ENCODE measurements around the gene GUCD1. TPM values are rescaled to one million over a fixed set of nuclear protein-coding genes. Genes with fewer than 3 reads are reported as not detected.
A peak's percentile ranks its signal among the peaks of the same experiment; 100 is the strongest.

The GUCD1 gene
- total RNA-seq, 1 donor from 2014 or later, result 171 TPM

- DNase-seq (ENCODE audit: low read depth in 2 of 2), result no peak
These were observed 35.7 kb upstream of the GUCD1 start for GRCh38 chr22:24590596-24591173.

GRCh38 chr22:24589518-24590030, 34.6 kb upstream of the GUCD1 start:
- no peak for DNase-seq (ENCODE audit: low read depth in 2 of 2)

GRCh38 chr22:24588757-24589481, 34.0 kb upstream of the GUCD1 start:
- DNase-seq (ENCODE audit: low read depth in 2 of 2), result no peak

GRCh38 chr22:24588381-24588756, 33.4 kb upstream of the GUCD1 start:
- no peak for DNase-seq (ENCODE audit: low read depth in 2 of 2)

- DNase-seq (ENCODE audit: low read depth in 2 of 2), result no peak
These were observed 33.0 kb upstream of the GUCD1 start for GRCh38 chr22:24587948-24588347.

- DNase-seq (ENCODE audit: low read depth in 2 of 2), result no peak
These were observed 32.3 kb upstream of the GUCD1 start for GRCh38 chr22:24587251-24587650.

- DNase-seq (ENCODE audit: low read depth in 2 of 2), result no peak
These were observed 31.1 kb upstream of the GUCD1 start for GRCh38 chr22:24585927-24586546.

- DNase-seq (ENCODE audit: low read depth in 2 of 2), result no peak
These were observed 30.5 kb upstream of the GUCD1 start for GRCh38 chr22:24585461-24585860.

GRCh38 chr22:24584871-24585411, 30.0 kb upstream of the GUCD1 start:
- no peak for DNase-seq (ENCODE audit: low read depth in 2 of 2)

- no peak for DNase-seq (ENCODE audit: low read depth in 2 of 2)
These were observed 29.3 kb upstream of the GUCD1 start for GRCh38 chr22:24584166-24584790.

GRCh38 chr22:24583221-24584165, 28.6 kb upstream of the GUCD1 start:
- DNase-seq (ENCODE audit: low read depth in 2 of 2), result peak in 1 of 2 donors; percentile 27

- no peak for DNase-seq (ENCODE audit: low read depth in 2 of 2)
These were observed 27.3 kb upstream of the GUCD1 start for GRCh38 chr22:24582056-24582814.

- DNase-seq (ENCODE audit: low read depth in 2 of 2), result no peak
These were observed 25.3 kb upstream of the GUCD1 start for GRCh38 chr22:24580276-24580675.

GRCh38 chr22:24579258-24579601, 24.3 kb upstream of the GUCD1 start:
- no peak for DNase-seq (ENCODE audit: low read depth in 2 of 2)

- no peak for DNase-seq (ENCODE audit: low read depth in 2 of 2)
These were observed 23.7 kb upstream of the GUCD1 start for GRCh38 chr22:24578355-24579257.

GRCh38 chr22:24576778-24577177, 21.8 kb upstream of the GUCD1 start:
- DNase-seq (ENCODE audit: low read depth in 2 of 2), result no peak

- no peak for DNase-seq (ENCODE audit: low read depth in 2 of 2)
These were observed 16.3 kb upstream of the GUCD1 start for GRCh38 chr22:24571266-24571665.

GRCh38 chr22:24567668-24568067, 12.7 kb upstream of the GUCD1 start:
- no peak for DNase-seq (ENCODE audit: low read depth in 2 of 2)

GRCh38 chr22:24566899-24567511, 12.1 kb upstream of the GUCD1 start:
- DNase-seq (ENCODE audit: low read depth in 2 of 2), result no peak

Data from lung microvascular endothelial cell (primary cell).